Measurements from ENCODE around the gene VWA5B2.

VWA5B2 gene

DNA sequence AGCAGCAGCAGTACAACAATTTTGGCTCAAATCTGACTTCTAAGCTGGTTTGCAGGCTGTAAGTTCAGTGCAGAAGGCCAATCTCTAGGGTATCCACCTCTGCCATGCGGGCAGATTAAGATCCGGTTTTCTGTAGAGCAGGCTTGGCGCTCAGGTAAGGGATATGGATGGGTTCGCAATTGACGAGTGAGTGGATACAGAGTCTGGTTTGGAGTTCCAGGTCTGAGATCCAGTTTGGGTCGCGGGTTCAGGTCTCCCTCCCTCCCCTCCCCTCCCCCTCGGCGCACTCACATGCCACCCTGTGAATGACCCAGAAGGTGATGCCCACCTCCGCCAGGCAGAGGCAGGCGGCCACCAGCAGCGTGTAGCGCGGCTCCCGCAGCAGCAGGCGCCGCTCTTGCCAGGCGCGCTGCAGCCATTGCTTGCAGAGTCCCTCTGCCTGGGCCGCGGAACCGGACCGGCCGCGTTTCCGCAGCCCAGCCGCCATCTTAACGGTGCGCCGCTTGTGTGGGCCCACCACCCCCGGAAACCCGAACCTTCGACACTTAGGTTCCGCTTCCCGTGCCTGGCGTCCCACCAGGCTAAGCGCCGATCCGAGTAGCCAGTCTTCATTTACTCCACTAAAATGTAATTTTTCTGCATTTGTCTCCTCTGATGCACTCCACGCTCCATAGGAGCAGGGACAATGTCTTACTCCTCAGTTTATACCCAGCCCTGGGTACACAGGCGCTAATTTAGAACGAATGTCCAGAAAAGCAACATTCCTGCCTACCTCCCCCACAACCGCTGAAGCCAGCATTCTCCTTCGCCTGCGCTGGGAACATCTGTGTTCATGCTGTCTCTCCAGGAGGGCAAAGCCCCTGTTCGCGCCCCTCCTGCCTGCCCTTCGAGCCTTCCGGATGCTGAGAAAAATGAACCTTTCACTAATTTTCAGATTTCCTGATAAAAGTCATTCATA is 19.3 kb downstream of the VWA5B2 start, which contains the start of gene ALG3:
ALG3 (minus strand) TSS at position 509 of the 958 bp plus-strand sequence; CDS start at position 487, 22 bp downstream.
- TF ChIP-seq TEAD4 (IDR thresholded peaks at IDR 0.05) (no peak; the same call in 1 of the 2 replicates), EP300 (IDR thresholded peaks at IDR 0.05; ENCODE audit: borderline replicate concordance) (peak; percentile 48), EGR1 (IDR thresholded peaks at IDR 0.05) (peak; percentile 69), CEBPB (IDR thresholded peaks at IDR 0.05) (peak; percentile 79; the same call in 1 of the 2 replicates), CREB1 (IDR thresholded peaks at IDR 0.05; ENCODE audit: low read depth) (no peak), NFIC (IDR thresholded peaks at IDR 0.05) (peak; percentile 41; the same call in 1 of the 2 replicates), TCF12 (IDR thresholded peaks at IDR 0.05; ENCODE audit: low read depth) (peak; percentile 90), YY1 (IDR thresholded peaks at IDR 0.05; ENCODE audit: low read depth) (peak; percentile 99), RAD21 (IDR thresholded peaks at IDR 0.05; ENCODE audit: low read depth) (0 out of 2 replicates have a peak, but pooled peaks have one; percentile 2), TAF1 (IDR thresholded peaks at IDR 0.05; ENCODE audit: low read depth) (peak; percentile 100), FOXM1 (IDR thresholded peaks at IDR 0.05; ENCODE audit: borderline replicate concordance, low read depth) (no peak), ZBTB7A (IDR thresholded peaks at IDR 0.05; ENCODE audit: low read depth) (0 out of 2 replicates have a peak, but pooled peaks have one; percentile 49)
- TF ChIP-seq, protein P1, sequence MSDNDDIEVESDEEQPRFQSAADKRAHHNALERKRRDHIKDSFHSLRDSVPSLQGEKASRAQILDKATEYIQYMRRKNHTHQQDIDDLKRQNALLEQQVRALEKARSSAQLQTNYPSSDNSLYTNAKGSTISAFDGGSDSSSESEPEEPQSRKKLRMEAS (IDR thresholded peaks at IDR 0.05) = peak; percentile 91
- TF ChIP-seq, protein P2, sequence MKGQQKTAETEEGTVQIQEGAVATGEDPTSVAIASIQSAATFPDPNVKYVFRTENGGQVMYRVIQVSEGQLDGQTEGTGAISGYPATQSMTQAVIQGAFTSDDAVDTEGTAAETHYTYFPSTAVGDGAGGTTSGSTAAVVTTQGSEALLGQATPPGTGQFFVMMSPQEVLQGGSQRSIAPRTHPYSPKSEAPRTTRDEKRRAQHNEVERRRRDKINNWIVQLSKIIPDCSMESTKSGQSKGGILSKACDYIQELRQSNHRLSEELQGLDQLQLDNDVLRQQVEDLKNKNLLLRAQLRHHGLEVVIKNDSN (IDR thresholded peaks at IDR 0.05) = peak; percentile 74
- TF ChIP-seq, protein P3, sequence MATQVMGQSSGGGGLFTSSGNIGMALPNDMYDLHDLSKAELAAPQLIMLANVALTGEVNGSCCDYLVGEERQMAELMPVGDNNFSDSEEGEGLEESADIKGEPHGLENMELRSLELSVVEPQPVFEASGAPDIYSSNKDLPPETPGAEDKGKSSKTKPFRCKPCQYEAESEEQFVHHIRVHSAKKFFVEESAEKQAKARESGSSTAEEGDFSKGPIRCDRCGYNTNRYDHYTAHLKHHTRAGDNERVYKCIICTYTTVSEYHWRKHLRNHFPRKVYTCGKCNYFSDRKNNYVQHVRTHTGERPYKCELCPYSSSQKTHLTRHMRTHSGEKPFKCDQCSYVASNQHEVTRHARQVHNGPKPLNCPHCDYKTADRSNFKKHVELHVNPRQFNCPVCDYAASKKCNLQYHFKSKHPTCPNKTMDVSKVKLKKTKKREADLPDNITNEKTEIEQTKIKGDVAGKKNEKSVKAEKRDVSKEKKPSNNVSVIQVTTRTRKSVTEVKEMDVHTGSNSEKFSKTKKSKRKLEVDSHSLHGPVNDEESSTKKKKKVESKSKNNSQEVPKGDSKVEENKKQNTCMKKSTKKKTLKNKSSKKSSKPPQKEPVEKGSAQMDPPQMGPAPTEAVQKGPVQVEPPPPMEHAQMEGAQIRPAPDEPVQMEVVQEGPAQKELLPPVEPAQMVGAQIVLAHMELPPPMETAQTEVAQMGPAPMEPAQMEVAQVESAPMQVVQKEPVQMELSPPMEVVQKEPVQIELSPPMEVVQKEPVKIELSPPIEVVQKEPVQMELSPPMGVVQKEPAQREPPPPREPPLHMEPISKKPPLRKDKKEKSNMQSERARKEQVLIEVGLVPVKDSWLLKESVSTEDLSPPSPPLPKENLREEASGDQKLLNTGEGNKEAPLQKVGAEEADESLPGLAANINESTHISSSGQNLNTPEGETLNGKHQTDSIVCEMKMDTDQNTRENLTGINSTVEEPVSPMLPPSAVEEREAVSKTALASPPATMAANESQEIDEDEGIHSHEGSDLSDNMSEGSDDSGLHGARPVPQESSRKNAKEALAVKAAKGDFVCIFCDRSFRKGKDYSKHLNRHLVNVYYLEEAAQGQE (IDR thresholded peaks at IDR 0.05; ENCODE audit: low read depth) = no peak; the same call in 1 of the 2 replicates

DNA sequence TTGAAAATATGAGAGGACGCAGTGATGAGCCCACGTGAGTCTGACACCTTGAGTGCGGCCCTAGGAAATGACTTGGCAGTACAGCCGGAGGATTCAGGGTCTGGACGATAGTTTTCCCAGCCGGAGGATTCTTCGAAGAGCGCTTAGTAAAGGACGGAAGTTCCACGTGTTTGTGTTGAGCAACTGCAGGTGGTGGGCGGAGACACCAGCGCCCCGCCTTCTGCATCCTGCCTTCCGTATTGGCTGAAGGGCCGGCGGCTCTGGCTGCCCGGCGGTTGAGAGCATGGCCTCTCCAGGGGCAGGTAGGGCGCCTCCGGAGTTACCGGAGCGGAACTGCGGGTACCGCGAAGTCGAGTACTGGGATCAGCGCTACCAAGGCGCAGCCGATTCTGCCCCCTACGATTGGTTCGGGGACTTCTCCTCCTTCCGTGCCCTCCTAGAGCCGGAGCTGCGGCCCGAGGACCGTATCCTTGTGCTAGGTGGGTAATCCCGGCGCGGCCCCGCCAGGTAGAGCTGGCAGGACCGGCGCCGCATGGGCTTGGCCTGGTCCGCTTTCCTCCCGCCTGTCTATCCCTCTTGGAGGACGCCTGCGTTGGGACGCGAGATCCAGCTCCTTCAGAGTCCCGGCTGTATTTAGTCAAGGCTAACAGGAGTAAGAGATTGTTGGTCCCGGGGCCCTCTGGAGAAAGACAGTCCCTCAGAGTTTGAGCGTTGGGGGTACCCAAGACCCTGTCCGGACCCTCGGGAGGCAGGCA is 20.2 kb downstream of the VWA5B2 start, which contains the start of gene EEF1AKMT4:
EEF1AKMT4 (plus strand) TSS at position 261 of the 755 bp plus-strand sequence; CDS start at position 284, 23 bp downstream.
- peak; percentile 8; the same call in 1 of the 2 replicates for TF ChIP-seq RAD21 (IDR thresholded peaks at IDR 0.05; ENCODE audit: low read depth)
- peak; percentile 28; the same call in 1 of the 2 replicates for TF ChIP-seq NFIC (IDR thresholded peaks at IDR 0.05)
- TF ChIP-seq CEBPB (IDR thresholded peaks at IDR 0.05) = peak; percentile 99
- no peak; the same call in 1 of the 2 replicates for TF ChIP-seq EGR1 (IDR thresholded peaks at IDR 0.05)
- TF ChIP-seq TCF12 (IDR thresholded peaks at IDR 0.05; ENCODE audit: low read depth) = peak; percentile 48; the same call in 1 of the 2 replicates
- no peak for TF ChIP-seq ZBTB7A (IDR thresholded peaks at IDR 0.05; ENCODE audit: low read depth)
- TF ChIP-seq CREB1 (IDR thresholded peaks at IDR 0.05; ENCODE audit: low read depth) = no peak
- peak; percentile 65 for TF ChIP-seq TAF1 (IDR thresholded peaks at IDR 0.05; ENCODE audit: low read depth)
- no peak; the same call in 1 of the 2 replicates for TF ChIP-seq TEAD4 (IDR thresholded peaks at IDR 0.05)
- TF ChIP-seq YY1 (IDR thresholded peaks at IDR 0.05; ENCODE audit: low read depth) = peak; percentile 86
- TF ChIP-seq, protein P3 (IDR thresholded peaks at IDR 0.05; ENCODE audit: low read depth) = peak; percentile 41
- TF ChIP-seq, protein P2 (IDR thresholded peaks at IDR 0.05) = peak; percentile 70
- TF ChIP-seq, protein P1 (IDR thresholded peaks at IDR 0.05) = peak; percentile 100
- TF ChIP-seq FOXM1 (IDR thresholded peaks at IDR 0.05; ENCODE audit: borderline replicate concordance, low read depth) = peak; percentile 20; the same call in 1 of the 2 replicates
- peak; percentile 38; the same call in 1 of the 2 replicates for TF ChIP-seq EP300 (IDR thresholded peaks at IDR 0.05; ENCODE audit: borderline replicate concordance)

DNA sequence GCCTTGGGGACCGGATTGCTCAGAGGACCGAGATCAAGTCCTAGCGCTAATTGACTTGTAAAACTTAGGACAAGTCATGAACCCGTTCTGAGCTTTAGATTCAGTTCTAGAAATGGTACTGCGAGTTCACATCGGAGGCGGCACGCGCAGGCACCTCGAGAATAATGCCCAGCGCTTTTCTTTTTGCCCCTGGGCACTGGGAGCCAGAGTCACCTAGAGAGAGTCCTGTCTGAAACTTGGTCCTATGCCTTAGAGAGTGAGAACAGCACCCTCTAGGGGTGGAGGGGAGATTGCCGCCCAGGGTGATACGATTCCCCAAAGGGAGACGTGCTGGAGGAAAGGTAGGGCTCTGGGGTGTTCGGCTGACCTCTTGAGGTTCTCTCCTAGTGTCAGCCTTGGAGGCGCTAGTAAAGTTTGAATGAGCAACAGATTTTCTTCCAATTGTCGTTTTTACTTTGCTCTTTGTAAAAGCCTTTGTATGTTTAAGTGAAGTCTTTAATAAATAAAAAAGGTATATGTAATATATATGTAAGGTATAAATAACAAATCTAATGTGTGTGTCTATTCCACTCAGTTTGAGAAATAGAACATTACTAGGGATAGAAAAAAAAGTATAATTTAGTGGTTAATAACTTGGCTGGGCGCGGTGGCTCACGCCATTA is 20.9 kb downstream of the VWA5B2 start:
- TF ChIP-seq CEBPB (IDR thresholded peaks at IDR 0.05) (no peak), RAD21 (IDR thresholded peaks at IDR 0.05; ENCODE audit: low read depth) (peak; percentile 89)
